Vagina (tissue), 2 donors: ENCODE results near the gene OXER1.

ENCODE experiments used
- POLR2A ChIP-seq, 2 donors: fragments of 450-650 bp; IDR thresholded peaks; one replicate each; pipeline ENCODE4 v1.6.1; 2017; ENCODE audit warnings: antibody characterized with exemption in 2 of 2, mild to moderate bottlenecking in 2 of 2, moderate library complexity in 2 of 2
- POLR2AphosphoS5 ChIP-seq, 2 donors: sonication (generic); formaldehyde crosslinking; IDR thresholded peaks; one replicate each; pipeline ENCODE4 v1.9.0; 2017; ENCODE audit warnings: antibody characterized with exemption in 2 of 2, mild to moderate bottlenecking in 2 of 2, low read depth in 1 of 2; ENCODE audit not compliant: insufficient read depth in 1 of 2

- TF ChIP-seq POLR2A (IDR thresholded peaks at IDR 0.05) (no peak), POLR2AphosphoS5 (IDR thresholded peaks at IDR 0.05; ENCODE audit: insufficient read depth in 1 of 2, low read depth in 1 of 2) (no peak)
Measured at GRCh38 chr2:42791606-42792005, 27.7 kb upstream of the OXER1 start.
